Peyer's patch (tissue), 4 donors: ENCODE results near the gene ANKRD66. TPM values are rescaled to one million over a fixed set of nuclear protein-coding genes. Genes with fewer than 3 reads are reported as not detected.

Source experiments
- DNase-seq, 3 donors: peaks; one replicate each; pipeline ENCODE4 v3.0.0-alpha.2; 2017 to 2019
- H3K27ac ChIP-seq, 4 donors: fragments of 200-600 bp; sonication (generic); one replicate each; pipeline ENCODE4 v1.5.1; 2016 to 2019
- H3K27me3 ChIP-seq, 2 donors: fragments of 200-600 bp; sonication (generic); one replicate each; pipeline ENCODE4 v1.5.1; 2019
- H3K36me3 ChIP-seq, 3 donors: fragments of 200-600 bp; sonication (generic); one replicate each; pipeline ENCODE4 v1.5.1; 2016 to 2019
- H3K4me1 ChIP-seq, 4 donors: fragments of 200-600 bp; sonication (generic); one replicate each; pipeline ENCODE4 v1.5.1; 2016 to 2019
- H3K4me3 ChIP-seq, 4 donors: fragments of 200-600 bp; sonication (generic); 1 replicate in 3 of 4; 2 replicates in 1 of 4; pipeline ENCODE4 v1.5.1; 2016 to 2019; ENCODE audit warnings: mild to moderate bottlenecking in 1 of 4
- H3K9me3 ChIP-seq, 4 donors: fragments of 200-600 bp; sonication (generic); one replicate each; pipeline ENCODE4 v1.5.1; 2016 to 2019; ENCODE audit warnings: mild to moderate bottlenecking in 1 of 4
- POLR2A ChIP-seq, 2 donors: fragments of 450-650 bp; IDR thresholded peaks; one replicate each; pipeline ENCODE4 v1.5.1; 2017; ENCODE audit warnings: antibody characterized with exemption in 2 of 2, mild to moderate bottlenecking in 2 of 2, moderate library complexity in 2 of 2
- total RNA-seq, 4 donors: library from RNA; depleted of rRNA; stranded (reverse); fragments of >200 nt; gene quantifications; one replicate each; pipeline ENCODE4 v1.1.0, GENCODE V29; 2016
- TF ChIP-seq, protein P1 (sequence below), 6 experiments: fragments of 450-650 bp in 4 of 6; fragments of 200-600 bp in 2 of 6; sonication (generic) in 1 of 6; IDR thresholded peaks; one replicate each; pipeline ENCODE4 v1.5.1; 2017 to 2019; ENCODE audit warnings: antibody characterized with exemption in 6 of 6, mild to moderate bottlenecking in 3 of 6, moderate library complexity in 1 of 6

Gene ANKRD66
- total RNA-seq, 4 donors from 2014 or later, result not detected

DNA sequence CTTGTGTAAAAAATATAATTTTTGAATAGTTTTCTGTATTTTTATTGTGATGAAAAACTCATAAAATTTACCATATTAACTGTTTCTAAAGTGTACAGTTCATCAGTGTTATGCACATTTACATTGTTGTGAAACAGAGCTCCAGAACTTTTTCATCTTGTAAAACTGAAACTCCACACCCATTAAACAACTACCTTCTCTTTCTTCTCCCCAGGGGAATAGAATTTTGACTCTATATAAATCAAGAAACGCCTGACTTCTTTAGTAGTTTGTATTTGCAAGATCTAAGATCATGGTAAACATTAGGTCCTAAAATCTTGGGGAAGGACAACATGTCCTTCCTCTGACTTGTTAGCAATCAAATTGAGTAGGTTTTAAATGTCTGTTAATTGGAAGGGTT, 9.1 kb downstream of the ANKRD66 start:
- DNase-seq, result no peak
- Histone ChIP-seq H3K36me3 (no peaks in the 10 kb centered on the region), H3K27ac (no peak overlapping the region), H3K4me1 (no peaks in the 10 kb centered on the region), H3K9me3 (no peaks in the 10 kb centered on the region), H3K4me3 (no peak overlapping the region), H3K27me3 (no peaks in the 10 kb centered on the region)
- TF ChIP-seq, protein P1, sequence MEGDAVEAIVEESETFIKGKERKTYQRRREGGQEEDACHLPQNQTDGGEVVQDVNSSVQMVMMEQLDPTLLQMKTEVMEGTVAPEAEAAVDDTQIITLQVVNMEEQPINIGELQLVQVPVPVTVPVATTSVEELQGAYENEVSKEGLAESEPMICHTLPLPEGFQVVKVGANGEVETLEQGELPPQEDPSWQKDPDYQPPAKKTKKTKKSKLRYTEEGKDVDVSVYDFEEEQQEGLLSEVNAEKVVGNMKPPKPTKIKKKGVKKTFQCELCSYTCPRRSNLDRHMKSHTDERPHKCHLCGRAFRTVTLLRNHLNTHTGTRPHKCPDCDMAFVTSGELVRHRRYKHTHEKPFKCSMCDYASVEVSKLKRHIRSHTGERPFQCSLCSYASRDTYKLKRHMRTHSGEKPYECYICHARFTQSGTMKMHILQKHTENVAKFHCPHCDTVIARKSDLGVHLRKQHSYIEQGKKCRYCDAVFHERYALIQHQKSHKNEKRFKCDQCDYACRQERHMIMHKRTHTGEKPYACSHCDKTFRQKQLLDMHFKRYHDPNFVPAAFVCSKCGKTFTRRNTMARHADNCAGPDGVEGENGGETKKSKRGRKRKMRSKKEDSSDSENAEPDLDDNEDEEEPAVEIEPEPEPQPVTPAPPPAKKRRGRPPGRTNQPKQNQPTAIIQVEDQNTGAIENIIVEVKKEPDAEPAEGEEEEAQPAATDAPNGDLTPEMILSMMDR (IDR thresholded peaks at IDR 0.05), result no peak
- no peak for TF ChIP-seq POLR2A (IDR thresholded peaks at IDR 0.05)

DNA sequence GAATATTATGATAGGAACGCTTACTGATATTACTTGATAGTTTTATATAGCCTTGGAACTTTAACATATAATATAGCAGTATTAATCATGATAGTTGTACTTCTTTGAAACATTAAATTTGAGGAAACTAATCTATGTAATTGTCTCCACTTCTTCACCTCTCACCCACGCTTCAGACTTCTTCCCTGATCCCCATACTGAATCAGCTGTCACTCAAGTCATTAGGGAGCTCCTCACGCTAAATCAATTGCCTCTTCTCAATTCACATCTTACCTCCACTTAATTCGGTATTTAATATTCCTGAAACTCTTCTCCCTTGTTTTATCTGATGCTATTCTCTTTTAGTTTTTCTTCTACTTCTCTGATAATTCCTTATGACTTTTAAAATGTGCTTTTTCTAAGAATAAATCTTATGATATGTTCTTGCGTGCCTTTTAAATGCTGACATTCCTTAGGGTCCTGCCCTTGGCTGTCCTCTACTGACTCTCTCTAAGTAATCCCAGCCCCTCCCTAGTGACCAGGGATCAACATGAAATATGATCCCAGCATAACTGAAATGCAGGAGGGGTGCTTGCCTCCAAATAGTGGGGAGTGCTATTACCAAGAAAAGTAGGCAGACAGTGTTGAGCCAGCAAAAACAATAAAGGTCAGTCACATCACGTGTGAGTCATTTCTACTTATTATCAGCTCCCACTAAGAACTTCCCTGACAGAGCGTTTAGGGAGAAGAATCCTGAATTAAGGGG, 9.9 kb downstream of the ANKRD66 start:
- no peaks in the 10 kb centered on the region for H3K27me3 ChIP-seq
- no peaks in the 10 kb centered on the region for H3K36me3 ChIP-seq
- TF ChIP-seq POLR2A (IDR thresholded peaks at IDR 0.05), result no peak
- TF ChIP-seq, protein P1 (IDR thresholded peaks at IDR 0.05), result no peak
- no peak for DNase-seq
- no peak overlapping the region for H3K4me3 ChIP-seq
- H3K27ac ChIP-seq, result no peak overlapping the region
- H3K9me3 ChIP-seq, result no peaks in the 10 kb centered on the region
- H3K4me1 ChIP-seq, result no peaks in the 10 kb centered on the region

DNA sequence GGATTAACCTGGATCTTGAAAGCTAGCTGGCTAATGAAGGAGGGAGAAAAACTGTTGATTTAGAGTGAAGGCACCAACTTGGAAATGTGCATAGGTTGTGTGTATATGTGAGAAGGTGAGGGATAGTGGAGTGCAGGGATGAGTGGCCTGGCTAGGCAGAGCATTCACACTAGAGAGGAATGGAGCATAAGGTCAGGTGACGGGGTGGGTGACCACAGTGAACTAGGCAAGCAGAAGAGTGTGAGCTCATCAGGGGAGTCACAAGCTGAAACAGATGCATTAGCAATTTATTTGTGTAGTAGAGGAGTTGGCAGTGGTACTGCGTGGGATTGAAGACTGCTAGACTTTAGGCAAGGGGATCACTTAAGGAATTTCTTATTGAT, 10.5 kb downstream of the ANKRD66 start:
- no peak for TF ChIP-seq POLR2A (IDR thresholded peaks at IDR 0.05)
- TF ChIP-seq, protein P1 (IDR thresholded peaks at IDR 0.05), result no peak
- Histone ChIP-seq H3K27ac (no peak overlapping the region), H3K36me3 (no peaks in the 10 kb centered on the region), H3K4me3 (no peak overlapping the region), H3K9me3 (no peaks in the 10 kb centered on the region), H3K27me3 (no peaks in the 10 kb centered on the region), H3K4me1 (no peaks in the 10 kb centered on the region)
- DNase-seq, result no peak

DNA sequence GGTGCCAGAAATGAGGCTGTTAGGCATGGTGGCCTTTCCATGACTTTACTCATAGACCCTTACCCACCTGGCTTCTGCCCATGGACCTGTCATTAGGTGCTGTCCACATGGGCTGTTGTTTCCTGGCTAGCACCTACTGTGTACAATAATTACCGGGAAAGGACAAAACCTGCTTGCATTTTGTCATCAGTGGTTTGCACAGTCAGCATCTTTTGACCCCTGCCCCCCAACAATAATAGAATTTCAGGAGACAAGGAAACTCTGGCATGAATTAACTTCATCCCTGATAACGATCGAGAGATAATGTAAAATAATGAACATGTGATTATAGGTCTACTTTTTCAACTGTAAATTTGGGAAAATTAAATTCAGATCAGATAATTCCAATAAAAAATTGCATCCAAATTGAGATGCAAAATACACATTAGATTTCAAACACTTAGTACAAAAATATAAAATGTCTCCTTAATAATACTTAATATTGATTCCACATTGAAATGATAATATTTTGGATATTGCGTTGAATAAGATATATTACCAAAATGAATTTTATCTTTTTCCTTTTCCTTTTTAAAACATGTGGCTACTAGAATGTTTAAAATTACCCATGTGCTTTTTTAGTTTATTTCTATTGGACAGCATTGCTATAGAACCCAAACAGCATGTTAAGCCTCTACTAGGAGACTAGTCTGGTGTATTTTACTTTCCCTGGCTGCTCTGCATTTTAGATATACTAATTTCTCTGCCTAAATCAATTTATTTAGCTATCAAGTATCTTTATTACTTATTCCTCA, 12.4 kb downstream of the ANKRD66 start:
- no peak for DNase-seq
- H3K27me3 ChIP-seq, result no peaks in the 10 kb centered on the region
- no peaks in the 10 kb centered on the region for H3K9me3 ChIP-seq
- H3K4me1 ChIP-seq, result no peaks in the 10 kb centered on the region
- TF ChIP-seq, protein P1 (IDR thresholded peaks at IDR 0.05), result no peak
- no peak for TF ChIP-seq POLR2A (IDR thresholded peaks at IDR 0.05)
- H3K36me3 ChIP-seq, result no peaks in the 10 kb centered on the region
- H3K4me3 ChIP-seq, result no peak overlapping the region
- no peak overlapping the region for H3K27ac ChIP-seq

DNA sequence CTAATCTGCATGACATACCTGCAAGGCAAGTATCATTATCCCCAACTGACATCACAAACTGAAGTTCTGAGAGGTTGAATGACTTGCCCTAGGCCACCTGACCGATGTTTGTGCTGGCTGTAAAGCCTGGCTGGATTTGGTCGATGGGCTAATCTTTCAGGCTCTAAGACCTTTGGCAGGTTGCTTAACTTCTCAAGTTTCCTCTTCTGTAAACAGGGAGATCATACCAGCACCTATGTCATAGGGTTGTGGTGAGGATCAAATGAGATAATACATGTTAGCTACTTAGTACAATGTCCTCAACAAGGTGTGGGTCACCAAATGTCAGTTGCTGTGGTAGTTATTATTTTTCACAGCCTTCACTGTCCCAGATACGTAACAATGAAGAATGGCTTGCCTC, 14.2 kb downstream of the ANKRD66 start:
- no peak overlapping the region for H3K27ac ChIP-seq
- no peaks in the 10 kb centered on the region for H3K4me1 ChIP-seq
- TF ChIP-seq, protein P1 (IDR thresholded peaks at IDR 0.05), result no peak
- no peak for TF ChIP-seq POLR2A (IDR thresholded peaks at IDR 0.05)
- DNase-seq, result no peak
- H3K4me3 ChIP-seq, result no peak overlapping the region
- H3K27me3 ChIP-seq, result no peaks in the 10 kb centered on the region
- H3K36me3 ChIP-seq, result no peaks in the 10 kb centered on the region
- H3K9me3 ChIP-seq, result no peaks in the 10 kb centered on the region
